Measurements from ENCODE around the gene AOC1.
"Not testable (repeated sequence)": the region's sequence is repeated elsewhere in the genome, so short reads cannot be mapped to it uniquely, and the experiment has no call there.

Gene AOC1

DNA sequence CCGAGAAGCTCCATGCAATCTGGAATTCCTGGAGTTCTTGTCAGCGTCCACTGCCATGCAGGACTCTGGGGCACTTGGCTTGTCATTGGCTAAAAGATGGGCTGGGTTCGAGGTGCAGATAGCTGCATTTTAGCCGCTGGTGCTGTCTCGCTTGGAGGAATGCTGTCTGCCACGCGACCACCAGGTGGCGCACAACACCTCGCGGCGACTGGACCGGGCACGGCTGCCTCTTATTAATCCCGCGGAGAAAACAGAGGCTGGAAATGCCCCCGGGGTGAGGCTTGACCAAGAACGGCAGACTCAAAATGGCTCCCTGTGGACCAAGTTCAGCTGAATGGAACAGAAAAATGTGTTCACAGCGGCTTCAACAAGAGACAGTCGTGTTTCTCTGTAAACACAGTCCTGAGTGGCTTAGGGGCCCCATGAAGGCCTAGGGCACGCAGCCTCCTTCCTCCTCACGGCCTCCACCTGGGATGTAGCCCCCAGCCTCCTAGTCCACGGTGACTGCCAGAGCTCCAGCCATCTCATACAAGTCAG is 46.2 kb downstream of the AOC1 start:
- peak; percentile 57 for DNase-seq

GRCh38 chr7:150900675-150901074 is 48.4 kb downstream of the AOC1 start:
- DNase-seq, result no peak

- peak; percentile 93 for DNase-seq
These were observed 49.1 kb downstream of the AOC1 start for GRCh38 chr7:150901160-150902035.

DNA sequence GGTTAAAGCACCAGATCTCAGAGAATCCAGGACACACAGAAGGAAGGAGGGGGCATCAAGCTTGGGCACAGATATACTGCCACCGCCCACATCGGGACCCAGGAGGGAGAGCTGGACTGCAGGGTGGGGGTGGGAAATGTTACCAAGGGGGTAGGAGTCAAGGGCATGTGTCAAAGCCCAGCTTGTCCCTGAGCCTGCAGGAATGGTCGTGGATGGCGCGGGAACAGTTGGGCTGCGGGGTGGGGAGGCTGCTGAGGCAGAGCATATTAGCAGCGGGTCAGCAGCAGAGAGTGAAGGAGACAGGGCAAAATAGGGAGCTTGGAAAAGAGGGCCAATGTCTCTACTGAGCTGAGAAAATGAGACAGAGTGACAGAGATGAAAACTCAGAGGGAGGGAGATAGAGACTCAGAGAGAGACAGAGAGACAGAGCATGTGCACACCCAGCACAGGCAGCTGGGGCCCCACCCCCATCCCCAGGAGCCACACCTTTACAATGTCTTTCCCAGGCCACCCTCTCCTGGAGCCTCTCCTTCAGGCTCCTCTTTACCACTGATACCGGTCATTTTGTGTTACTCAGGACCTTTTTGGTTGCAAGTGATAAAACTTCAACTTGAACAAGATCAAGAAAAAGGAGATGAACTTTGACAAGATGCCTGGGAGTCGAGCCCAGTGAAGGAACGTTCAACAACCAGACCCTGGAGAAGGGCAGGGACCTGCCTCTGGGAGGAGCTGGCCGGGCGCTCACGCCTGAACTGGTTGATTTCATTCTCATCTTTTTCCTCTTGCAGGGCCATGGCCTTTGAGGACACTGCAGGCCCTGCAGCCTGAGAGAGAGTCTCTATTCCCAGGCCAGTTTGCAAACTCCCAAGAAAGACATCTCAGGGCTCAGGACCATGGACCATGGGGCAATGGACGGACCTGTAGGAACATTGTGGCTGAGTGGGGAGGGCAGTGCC is 50.0 kb downstream of the AOC1 start:
- no peak for DNase-seq

- DNase-seq, result no peak
These were observed 51.3 kb downstream of the AOC1 start for GRCh38 chr7:150903606-150904005.

- DNase-seq, result no peak
These were observed 51.9 kb downstream of the AOC1 start for GRCh38 chr7:150904011-150904909.

- no peak for DNase-seq
These were observed 55.9 kb downstream of the AOC1 start for GRCh38 chr7:150908173-150908572.

- no peak for DNase-seq
These were observed 57.1 kb downstream of the AOC1 start for GRCh38 chr7:150909200-150909995.

- DNase-seq, result not testable (repeated sequence)
These were observed 58.1 kb downstream of the AOC1 start for GRCh38 chr7:150910305-150910995.

DNA sequence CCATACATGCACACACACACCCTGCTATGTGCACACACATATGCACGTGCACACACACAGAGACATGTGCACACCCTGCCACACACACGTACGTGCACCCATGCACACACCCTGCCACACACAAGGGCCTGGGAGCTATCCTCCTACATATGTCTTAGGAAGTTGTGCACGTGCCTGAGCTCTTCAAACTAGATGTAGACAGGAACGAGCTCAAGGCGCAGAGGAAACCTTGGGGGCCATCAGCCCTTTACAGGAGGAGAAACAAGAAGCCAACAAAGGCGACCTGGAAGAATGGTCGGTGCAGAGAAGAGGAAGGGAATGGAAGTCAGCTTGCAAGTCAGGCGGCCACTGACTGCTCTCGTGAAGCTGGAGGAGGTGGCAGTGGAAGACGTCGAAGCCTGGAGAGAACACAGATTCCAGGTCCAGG is 58.7 kb downstream of the AOC1 start:
- no peak for DNase-seq
